Gastroesophageal sphincter (tissue), 4 donors: ENCODE data around the gene FOXK2. TPM values are rescaled to one million over a fixed set of nuclear protein-coding genes. Genes with fewer than 3 reads are reported as not detected.

Experiments
- ATAC-seq: fragments of 150-250 bp; one replicate; pipeline ENCODE4 v1.9.1; 2016; ENCODE audit warnings: mild to moderate bottlenecking, moderate library complexity
- H3K27ac ChIP-seq, 4 donors: fragments of 200-600 bp; sonication (generic) in 3 of 4; 1 replicate in 3 of 4; 2 replicates in 1 of 4; pipeline ENCODE4 v1.5.1; 2016 to 2019
- H3K27me3 ChIP-seq: fragments of 200-600 bp; sonication (generic); one replicate; pipeline ENCODE4 v1.5.1; 2019
- H3K36me3 ChIP-seq, 2 donors: fragments of 200-600 bp; sonication (generic); one replicate each; pipeline ENCODE4 v1.5.1; 2019; ENCODE audit warnings: control low read depth in 1 of 2
- H3K4me1 ChIP-seq, 3 donors: fragments of 200-600 bp; sonication (generic); 1 replicate in 2 of 3; 2 replicates in 1 of 3; pipeline ENCODE4 v1.5.1; 2016 to 2019; ENCODE audit warnings: control low read depth in 2 of 3
- H3K4me3 ChIP-seq, 2 donors: fragments of 200-600 bp; sonication (generic); one replicate each; pipeline ENCODE4 v1.5.1; 2019; ENCODE audit warnings: mild to moderate bottlenecking in 1 of 2, moderate library complexity in 1 of 2
- H3K9me3 ChIP-seq, 3 donors: fragments of 200-600 bp; sonication (generic); one replicate each; pipeline ENCODE4 v1.5.1; 2017 to 2019; ENCODE audit warnings: control low read depth in 2 of 3
- EP300 ChIP-seq: sonication (generic); formaldehyde crosslinking; IDR thresholded peaks from one replicate; pipeline ENCODE4 v1.6.1; 2017; ENCODE audit warnings: antibody characterized with exemption, mild to moderate bottlenecking
- POLR2A ChIP-seq, 2 donors: fragments of 450-650 bp; IDR thresholded peaks; one replicate each; pipeline ENCODE4 v1.6.1; 2017; ENCODE audit warnings: antibody characterized with exemption in 2 of 2, mild to moderate bottlenecking in 2 of 2, moderate library complexity in 1 of 2
- POLR2AphosphoS5 ChIP-seq: sonication (generic); formaldehyde crosslinking; IDR thresholded peaks from one replicate; pipeline ENCODE4 v1.6.1; 2017; ENCODE audit warnings: antibody characterized with exemption
- WGBS, 2 donors: methylation state at CpG; one replicate each; pipeline ENCODE4 v1.1.5; 2018; ENCODE audit warnings: low coverage in 1 of 2; 5-methylcytosine and 5-hydroxymethylcytosine counted together
- total RNA-seq, 4 donors: library from RNA; depleted of rRNA; stranded (reverse); fragments of >200 nt; gene quantifications; one replicate each; pipeline ENCODE4 v1.1.0, GENCODE V29; 2016
- TF ChIP-seq, protein P1 (sequence below), 4 experiments: fragments of 200-600 bp in 2 of 4; fragments of 450-650 bp in 2 of 4; sonication (generic) in 1 of 4; IDR thresholded peaks; one replicate each; pipeline ENCODE4 v1.5.1; 2017 to 2019; ENCODE audit warnings: antibody characterized with exemption in 4 of 4, mild to moderate bottlenecking in 2 of 4, moderate library complexity in 2 of 4

FOXK2 gene
- total RNA-seq, 4 donors from 2014 or later = 35.1 to 63.4 (median 52.6) TPM

DNA sequence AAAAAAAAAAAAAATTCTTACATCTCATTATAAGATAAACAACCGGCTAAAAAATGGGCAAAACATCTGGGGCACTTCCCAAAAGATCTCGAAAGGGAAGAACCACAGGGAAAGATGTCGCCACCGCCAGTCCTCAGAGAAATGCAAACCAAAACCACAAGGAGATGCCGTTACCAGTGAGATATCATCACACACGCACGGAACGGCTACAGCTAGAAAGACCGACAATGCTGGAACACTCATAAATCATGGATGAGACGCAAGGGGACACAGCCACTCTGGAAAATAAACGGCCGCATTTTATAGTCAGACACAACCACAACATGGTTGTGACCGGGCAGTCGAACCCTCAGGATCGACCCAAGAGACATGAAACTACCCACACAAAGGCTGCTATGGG lies 104.2 kb downstream of the FOXK2 start:
- 77 to 83% methylated on average over 5 to 15 of the region's 15 CpGs for WGBS, 2 donors
- peaks cover 0 to 97% of the 10 kb centered on the region in 2 donors for H3K36me3 ChIP-seq

GRCh38 chr17:82627405-82627804 lies 107.9 kb downstream of the FOXK2 start:
- H3K4me1 ChIP-seq = no peaks in the 10 kb centered on the region
- H3K27me3 ChIP-seq = no peaks in the 10 kb centered on the region
- TF ChIP-seq EP300 (no peak), POLR2A (IDR thresholded peaks at IDR 0.05) (no peak), POLR2AphosphoS5 (no peak)
- TF ChIP-seq, protein P1, sequence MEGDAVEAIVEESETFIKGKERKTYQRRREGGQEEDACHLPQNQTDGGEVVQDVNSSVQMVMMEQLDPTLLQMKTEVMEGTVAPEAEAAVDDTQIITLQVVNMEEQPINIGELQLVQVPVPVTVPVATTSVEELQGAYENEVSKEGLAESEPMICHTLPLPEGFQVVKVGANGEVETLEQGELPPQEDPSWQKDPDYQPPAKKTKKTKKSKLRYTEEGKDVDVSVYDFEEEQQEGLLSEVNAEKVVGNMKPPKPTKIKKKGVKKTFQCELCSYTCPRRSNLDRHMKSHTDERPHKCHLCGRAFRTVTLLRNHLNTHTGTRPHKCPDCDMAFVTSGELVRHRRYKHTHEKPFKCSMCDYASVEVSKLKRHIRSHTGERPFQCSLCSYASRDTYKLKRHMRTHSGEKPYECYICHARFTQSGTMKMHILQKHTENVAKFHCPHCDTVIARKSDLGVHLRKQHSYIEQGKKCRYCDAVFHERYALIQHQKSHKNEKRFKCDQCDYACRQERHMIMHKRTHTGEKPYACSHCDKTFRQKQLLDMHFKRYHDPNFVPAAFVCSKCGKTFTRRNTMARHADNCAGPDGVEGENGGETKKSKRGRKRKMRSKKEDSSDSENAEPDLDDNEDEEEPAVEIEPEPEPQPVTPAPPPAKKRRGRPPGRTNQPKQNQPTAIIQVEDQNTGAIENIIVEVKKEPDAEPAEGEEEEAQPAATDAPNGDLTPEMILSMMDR (IDR thresholded peaks at IDR 0.05) = no peak
- no peak for ATAC-seq
- peaks cover 0 to 90% of the 10 kb centered on the region in 2 donors for H3K36me3 ChIP-seq
- H3K4me3 ChIP-seq = no peak overlapping the region
- no peak overlapping the region for H3K27ac ChIP-seq
- H3K9me3 ChIP-seq = no peaks in the 10 kb centered on the region
- 82 to 94% methylated on average over 6 to 15 of the region's 21 CpGs for WGBS, 2 donors

More for the DNA sequence above, 104.2 kb downstream of the FOXK2 start:
- Histone ChIP-seq H3K4me1 (no peaks in the 10 kb centered on the region), H3K27me3 (no peaks in the 10 kb centered on the region), H3K9me3 (no peaks in the 10 kb centered on the region), H3K27ac (no peak overlapping the region), H3K4me3 (no peak overlapping the region)
- TF ChIP-seq EP300 = no peak
- TF ChIP-seq POLR2A (IDR thresholded peaks at IDR 0.05) = no peak
- TF ChIP-seq POLR2AphosphoS5 = no peak
- TF ChIP-seq, protein P1 (IDR thresholded peaks at IDR 0.05) = no peak
- ATAC-seq = no peak

DNA sequence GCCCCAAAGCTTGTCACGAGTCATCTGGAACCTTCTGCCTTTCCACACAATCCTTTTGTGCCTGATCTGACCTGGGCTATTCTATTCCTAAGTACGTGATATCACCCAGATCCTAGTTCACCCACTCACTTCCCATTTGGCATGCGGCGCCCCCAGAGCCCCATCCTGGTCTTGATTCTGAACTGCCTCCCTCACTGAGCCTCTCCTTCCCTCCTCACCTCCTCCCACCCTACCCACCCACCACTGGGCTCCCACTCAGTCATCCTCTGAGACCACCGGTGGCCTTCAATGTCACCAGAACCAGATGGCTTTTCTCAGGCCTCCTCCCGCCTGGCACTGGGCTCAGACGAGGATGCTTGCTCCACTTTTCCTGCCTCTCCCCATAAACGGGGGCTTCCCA lies 110.2 kb downstream of the FOXK2 start:
- TF ChIP-seq POLR2AphosphoS5 (no peak), EP300 (no peak), POLR2A (IDR thresholded peaks at IDR 0.05) (no peak)
- TF ChIP-seq, protein P1 (IDR thresholded peaks at IDR 0.05) = no peak
- Histone ChIP-seq H3K27ac (no peak overlapping the region), H3K4me3 (no peak overlapping the region), H3K9me3 (no peaks in the 10 kb centered on the region), H3K4me1 (no peaks in the 10 kb centered on the region), H3K36me3 (peaks cover 0 to 81% of the 10 kb centered on the region in 2 donors), H3K27me3 (no peaks in the 10 kb centered on the region)
- WGBS, 2 donors = 75 to 83% methylated on average over 2 to 8 of the region's 8 CpGs
- ATAC-seq = no peak

- H3K27me3 ChIP-seq = no peaks in the 10 kb centered on the region
- no peak overlapping the region for H3K4me3 ChIP-seq
- 88 to 91% methylated on average over 6 to 12 of the region's 12 CpGs for WGBS, 2 donors
- H3K36me3 ChIP-seq = peaks cover 0 to 76% of the 10 kb centered on the region in 2 donors
- H3K27ac ChIP-seq = no peak overlapping the region
- no peak for ATAC-seq
- no peaks in the 10 kb centered on the region for H3K9me3 ChIP-seq
- H3K4me1 ChIP-seq = no peaks in the 10 kb centered on the region
- no peak for TF ChIP-seq POLR2AphosphoS5
Measured at GRCh38 chr17:82630212-82630611, 110.7 kb downstream of the FOXK2 start.

DNA sequence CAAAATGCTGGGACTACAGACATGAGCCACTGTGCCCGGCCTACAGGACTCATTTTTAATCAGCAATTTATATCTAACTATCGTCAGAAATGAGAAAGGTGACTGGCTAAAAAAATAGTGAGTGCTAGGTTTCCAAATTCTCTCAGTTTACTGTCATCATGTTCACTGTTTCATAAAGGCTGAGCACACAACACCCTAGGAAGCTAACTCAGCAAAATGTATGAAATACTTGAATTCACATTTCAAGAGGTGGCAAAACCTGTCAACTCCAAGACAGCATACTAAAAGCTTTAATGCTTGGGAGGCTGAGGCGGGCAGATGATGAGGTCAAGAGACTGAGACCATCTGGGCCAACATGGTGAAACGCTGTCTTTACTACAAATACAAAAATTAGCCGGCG lies 112.0 kb downstream of the FOXK2 start:
- WGBS, 2 donors = 82 to 93% methylated on average over 6 of the region's 6 CpGs

More for the DNA sequence above, 112.0 kb downstream of the FOXK2 start:
- no peak for TF ChIP-seq POLR2AphosphoS5
- no peak for TF ChIP-seq EP300
- TF ChIP-seq, protein P1 (IDR thresholded peaks at IDR 0.05) = no peak
- no peak for TF ChIP-seq POLR2A (IDR thresholded peaks at IDR 0.05)
- H3K27ac ChIP-seq = no peak overlapping the region
- H3K9me3 ChIP-seq = no peaks in the 10 kb centered on the region
- no peaks in the 10 kb centered on the region for H3K27me3 ChIP-seq
- H3K4me3 ChIP-seq = no peak overlapping the region
- ATAC-seq = no peak
- no peaks in the 10 kb centered on the region for H3K4me1 ChIP-seq
- H3K36me3 ChIP-seq = peaks cover 0 to 66% of the 10 kb centered on the region in 2 donors
